ENCODE data around the gene RPTOR. TPM values are rescaled to one million over a fixed set of nuclear protein-coding genes. Genes with fewer than 3 reads are reported as not detected.

Gene RPTOR
- total RNA-seq, 6 experiments from 2014 or later = 34.4 to 39.2 (median 35.5) TPM

- H3K4me1 Mint-ChIP-seq (ENCODE audit: low read depth) = peaks cover 53% of the 10 kb centered on the region
- H3K36me3 Mint-ChIP-seq (ENCODE audit: low read depth) = peaks cover 43% of the 10 kb centered on the region
- H3K9me3 Mint-ChIP-seq = peaks cover 10% of the 10 kb centered on the region
- no peak for TF ChIP-seq CTCF (IDR thresholded peaks at IDR 0.05)
- DNase-seq = no peak
- no peak overlapping the region for H3K4me3 Mint-ChIP-seq
- H3K27me3 Mint-ChIP-seq (ENCODE audit: insufficient read depth) = peaks cover 4% of the 10 kb centered on the region
- H3K27ac Mint-ChIP-seq = peak overlapping the region; percentile 33; the same call in 1 of the 2 replicates
Measured at GRCh38 chr17:80650751-80651518, 106.3 kb downstream of the RPTOR start.

GRCh38 chr17:80652756-80653330 lies 108.2 kb downstream of the RPTOR start:
- H3K4me1 Mint-ChIP-seq (ENCODE audit: low read depth) = peaks cover 41% of the 10 kb centered on the region
- DNase-seq = peak; percentile 1
- no peak for TF ChIP-seq CTCF (IDR thresholded peaks at IDR 0.05)
- H3K27me3 Mint-ChIP-seq (ENCODE audit: insufficient read depth) = peaks cover 4% of the 10 kb centered on the region
- peaks cover 50% of the 10 kb centered on the region for H3K36me3 Mint-ChIP-seq (ENCODE audit: low read depth)
- peaks cover 25% of the 10 kb centered on the region for H3K9me3 Mint-ChIP-seq
- no peak overlapping the region for H3K27ac Mint-ChIP-seq
- no peak overlapping the region for H3K4me3 Mint-ChIP-seq

DNA sequence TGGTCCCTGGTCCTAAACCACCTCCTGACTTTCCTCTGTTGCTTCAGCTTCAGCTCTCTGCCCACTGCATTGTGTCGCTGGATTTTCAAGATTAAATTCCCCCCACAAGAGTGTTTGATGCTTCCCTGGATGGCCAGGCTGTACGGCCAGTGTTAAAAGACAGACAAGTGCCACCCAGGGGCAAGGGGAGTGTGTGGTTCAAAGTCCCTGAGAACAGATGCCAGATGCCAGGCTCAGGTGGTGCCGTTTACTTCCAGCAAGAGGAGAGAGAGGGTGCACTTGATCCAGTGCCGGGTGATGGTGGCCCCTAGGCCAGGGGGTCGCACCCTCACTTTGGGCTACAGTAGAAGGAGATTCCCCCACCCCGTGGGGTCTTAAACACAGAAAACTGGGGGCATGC lies 109.2 kb downstream of the RPTOR start:
- no peak for DNase-seq
- peaks cover 35% of the 10 kb centered on the region for H3K9me3 Mint-ChIP-seq
- no peak overlapping the region for H3K4me3 Mint-ChIP-seq
- H3K27me3 Mint-ChIP-seq (ENCODE audit: insufficient read depth) = peaks cover 4% of the 10 kb centered on the region; the same call in 1 of the 2 replicates
- H3K36me3 Mint-ChIP-seq (ENCODE audit: low read depth) = peaks cover 59% of the 10 kb centered on the region
- TF ChIP-seq CTCF (IDR thresholded peaks at IDR 0.05) = no peak
- H3K27ac Mint-ChIP-seq = no peak overlapping the region
- H3K4me1 Mint-ChIP-seq (ENCODE audit: low read depth) = peaks cover 31% of the 10 kb centered on the region

GRCh38 chr17:80655608-80656007 lies 111.0 kb downstream of the RPTOR start:
- H3K27me3 Mint-ChIP-seq (ENCODE audit: insufficient read depth) = no peaks in the 10 kb centered on the region
- H3K4me3 Mint-ChIP-seq = no peak overlapping the region
- TF ChIP-seq CTCF (IDR thresholded peaks at IDR 0.05) = no peak
- H3K27ac Mint-ChIP-seq = no peak overlapping the region
- H3K36me3 Mint-ChIP-seq (ENCODE audit: low read depth) = peaks cover 46% of the 10 kb centered on the region
- H3K4me1 Mint-ChIP-seq (ENCODE audit: low read depth) = peaks cover 14% of the 10 kb centered on the region
- DNase-seq = no peak
- peaks cover 36% of the 10 kb centered on the region for H3K9me3 Mint-ChIP-seq

DNA sequence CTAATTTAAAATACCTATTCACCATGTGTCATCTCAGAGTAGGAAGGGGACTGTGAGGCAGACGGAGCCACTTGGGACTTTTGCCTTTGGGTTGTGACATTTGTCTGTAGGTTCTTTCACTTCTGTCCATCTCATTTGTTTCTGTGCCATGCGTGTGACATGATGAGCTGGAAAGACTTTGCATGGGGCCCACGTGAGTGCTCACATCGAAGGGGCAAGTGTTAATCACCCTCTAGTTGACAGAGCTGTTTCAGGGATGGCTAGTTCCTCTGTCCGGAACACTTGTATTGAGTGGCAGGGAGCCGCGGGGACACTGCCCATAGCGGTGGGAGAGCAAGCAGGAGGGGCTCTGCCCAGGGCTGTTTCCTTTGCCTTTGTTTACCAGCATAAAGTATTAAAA lies 112.0 kb downstream of the RPTOR start:
- H3K36me3 Mint-ChIP-seq (ENCODE audit: low read depth) = peaks cover 39% of the 10 kb centered on the region
- H3K4me1 Mint-ChIP-seq (ENCODE audit: low read depth) = peaks cover 8% of the 10 kb centered on the region
- H3K9me3 Mint-ChIP-seq = peaks cover 36% of the 10 kb centered on the region
- no peak overlapping the region for H3K27ac Mint-ChIP-seq
- H3K4me3 Mint-ChIP-seq = no peak overlapping the region
- TF ChIP-seq CTCF (IDR thresholded peaks at IDR 0.05) = no peak
- no peaks in the 10 kb centered on the region; the same call in 1 of the 2 replicates for H3K27me3 Mint-ChIP-seq (ENCODE audit: insufficient read depth)
- DNase-seq = no peak

Data from HFFc6 (cell line).